GM18505 (cell line): Measurements from ENCODE around the gene CHTOP.

Experiments used
- ATAC-seq: cut with Tn5 transposase; IDR thresholded peaks from one replicate; pipeline ENCODE4 v1.9.1; 2021; ENCODE audit not compliant: unreplicated experiment
- POLR2A ChIP-seq: IDR thresholded peaks from 4 replicates; pipeline ENCODE4 v1.6.1; 2011; ENCODE audit warnings: borderline replicate concordance; ENCODE audit not compliant: insufficient read depth, insufficient read length; ENCODE audit errors: extremely low read depth

CHTOP gene

DNA sequence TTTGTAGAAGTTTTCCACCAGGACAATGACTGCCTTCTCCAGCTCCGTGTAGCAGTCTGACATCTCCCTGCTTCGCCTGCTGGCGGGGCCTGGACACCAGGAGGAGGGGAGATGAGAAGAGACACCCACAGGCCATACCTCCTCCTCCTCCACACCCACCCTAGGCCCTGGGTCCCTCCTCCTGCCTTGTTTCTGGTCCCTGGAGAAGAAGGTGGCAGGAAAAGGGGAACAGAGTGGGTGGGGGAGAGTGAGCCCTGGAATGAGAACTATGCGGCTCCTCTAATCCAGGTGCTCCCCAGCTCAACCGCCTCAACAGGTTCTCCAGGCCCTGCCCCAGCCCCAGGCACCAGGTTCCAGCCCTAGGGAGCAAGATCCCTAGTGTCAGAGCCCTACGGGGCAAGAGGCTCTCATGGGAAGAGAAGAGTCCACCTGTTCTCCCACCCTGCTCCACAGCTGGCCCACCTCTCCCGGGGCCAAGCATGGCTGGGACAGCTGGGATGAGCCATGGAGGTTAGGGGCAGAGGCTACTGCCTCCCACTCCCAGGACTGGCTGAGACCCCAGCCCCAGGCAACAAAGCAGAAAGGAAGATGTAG, 25.7 kb upstream of the CHTOP start:
- TF ChIP-seq POLR2A: no peak
- no peak for ATAC-seq

DNA sequence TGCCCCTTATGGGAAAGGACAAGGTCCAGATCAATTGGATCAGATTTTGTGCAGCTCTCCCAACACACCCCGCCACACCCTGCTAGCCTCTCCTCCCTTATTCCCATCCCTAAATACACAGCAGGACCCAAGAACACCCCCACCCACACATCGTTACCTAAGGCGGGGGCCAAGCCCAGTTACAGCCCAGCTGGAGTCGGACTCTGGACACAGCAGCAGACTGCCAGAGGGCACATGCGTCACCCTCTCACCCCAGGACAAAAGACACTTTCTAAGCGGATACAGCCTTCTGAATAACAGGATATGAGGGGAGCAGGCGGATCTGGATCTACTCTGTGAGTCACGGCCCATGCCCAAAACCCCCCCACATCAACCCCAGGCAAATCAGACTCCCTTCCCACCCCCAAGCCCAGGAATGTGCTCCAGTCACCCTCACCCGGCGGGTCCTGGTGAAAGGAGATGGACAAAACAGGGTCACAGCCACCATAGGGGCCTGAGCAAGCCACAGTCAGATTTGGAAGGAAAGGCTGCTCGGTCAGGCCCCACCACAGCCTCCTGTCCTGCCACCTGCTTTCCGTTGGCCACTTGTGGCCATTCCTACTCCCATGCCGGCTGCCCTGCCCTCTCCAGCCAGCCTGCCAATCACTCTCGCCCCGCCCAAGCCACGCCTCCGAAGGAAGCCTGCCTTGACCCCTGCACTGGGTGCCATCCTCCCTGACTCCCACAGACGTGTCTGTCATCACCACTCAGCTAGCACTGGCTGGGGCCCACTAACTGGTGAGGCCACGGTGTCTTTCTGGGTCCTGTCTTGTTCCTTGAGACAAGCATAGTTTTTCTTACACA, 24.9 kb upstream of the CHTOP start:
- no peak for ATAC-seq
- TF ChIP-seq POLR2A: no peak

GRCh38 chr1:153609585-153609907, 24.3 kb upstream of the CHTOP start:
- no peak for TF ChIP-seq POLR2A
- ATAC-seq: no peak

- ATAC-seq: no peak
These were observed 23.5 kb upstream of the CHTOP start for GRCh38 chr1:153610334-153610733.

GRCh38 chr1:153610811-153611301, 23.0 kb upstream of the CHTOP start:
- TF ChIP-seq POLR2A: no peak
- no peak for ATAC-seq

More at GRCh38 chr1:153610334-153610733, 23.5 kb upstream of the CHTOP start:
- TF ChIP-seq POLR2A: no peak

GRCh38 chr1:153611356-153611755, 22.5 kb upstream of the CHTOP start:
- no peak for TF ChIP-seq POLR2A
- no peak for ATAC-seq

- ATAC-seq: no peak
- TF ChIP-seq POLR2A: no peak
These were observed 21.6 kb upstream of the CHTOP start for GRCh38 chr1:153612111-153612754.

DNA sequence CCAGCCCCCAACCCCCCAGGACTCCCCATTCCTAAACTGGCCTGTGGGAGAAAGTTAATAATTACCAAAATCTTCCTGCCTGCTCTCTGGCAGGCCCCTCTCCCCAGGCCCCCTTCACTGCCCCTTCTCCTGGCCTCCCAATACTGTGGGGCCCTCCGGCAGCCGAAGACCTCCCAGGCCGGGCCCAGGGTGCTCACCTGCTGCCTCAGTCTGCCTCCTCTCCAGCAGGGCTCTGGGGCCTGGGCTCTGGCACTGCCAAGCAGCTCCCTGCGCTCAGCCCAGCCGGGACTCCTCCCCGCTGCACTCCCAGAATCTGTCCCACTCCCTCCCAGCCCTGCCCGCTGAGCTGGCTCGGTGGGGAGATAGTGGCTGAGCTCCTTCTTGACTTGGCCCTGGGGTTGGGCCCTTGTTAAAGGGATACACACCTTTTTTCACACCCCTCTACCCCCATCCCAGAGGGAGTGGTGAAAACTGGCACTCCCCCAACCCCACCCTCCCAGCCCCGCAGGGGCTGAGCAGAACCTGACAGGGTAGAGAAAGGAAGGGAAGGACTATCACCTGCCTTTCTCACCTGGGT, 21.0 kb upstream of the CHTOP start, which contains the start of gene S100A16:
Gene S100A16, minus strand, starts transcription at position 383 of the 577 bp plus-strand sequence. CDS start 4,986 bp downstream, outside the sequence.
- no peak for TF ChIP-seq POLR2A
- ATAC-seq: no peak

GRCh38 chr1:153613406-153613805, 20.5 kb upstream of the CHTOP start:
- ATAC-seq: no peak
- no peak for TF ChIP-seq POLR2A

DNA sequence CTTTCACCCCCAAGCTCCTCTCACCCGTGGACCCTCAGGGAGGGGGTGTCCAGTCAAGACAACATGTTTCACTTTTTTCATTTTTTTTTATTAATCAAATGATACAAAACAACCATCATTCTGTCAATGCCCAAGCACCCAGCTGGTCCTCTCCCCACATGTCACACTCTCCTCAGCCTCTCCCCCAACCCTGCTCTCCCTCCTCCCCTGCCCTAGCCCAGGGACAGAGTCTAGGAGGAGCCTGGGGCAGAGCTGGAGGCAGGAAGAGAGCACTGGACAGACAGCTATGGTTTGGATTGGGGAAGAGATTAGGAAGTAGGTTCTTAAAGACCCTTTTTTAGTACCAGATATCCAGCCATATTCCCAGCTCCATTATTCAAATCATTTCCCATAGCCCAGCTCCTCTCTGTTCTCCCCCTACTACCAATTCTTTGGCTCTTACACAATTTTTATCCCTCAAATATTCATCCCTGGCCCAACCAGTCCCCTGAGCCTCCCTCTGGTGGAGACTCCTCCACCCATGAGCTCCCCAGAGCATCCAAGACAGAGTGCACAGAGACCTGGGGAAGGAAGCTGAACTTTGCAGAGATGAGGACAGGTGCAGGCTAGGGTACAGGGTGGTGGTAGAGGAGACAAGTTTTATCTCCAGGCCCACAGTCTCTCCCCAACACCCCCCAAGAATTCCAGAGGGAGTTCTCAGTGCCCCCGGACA, 19.5 kb upstream of the CHTOP start:
- no peak for TF ChIP-seq POLR2A
- ATAC-seq: no peak

DNA sequence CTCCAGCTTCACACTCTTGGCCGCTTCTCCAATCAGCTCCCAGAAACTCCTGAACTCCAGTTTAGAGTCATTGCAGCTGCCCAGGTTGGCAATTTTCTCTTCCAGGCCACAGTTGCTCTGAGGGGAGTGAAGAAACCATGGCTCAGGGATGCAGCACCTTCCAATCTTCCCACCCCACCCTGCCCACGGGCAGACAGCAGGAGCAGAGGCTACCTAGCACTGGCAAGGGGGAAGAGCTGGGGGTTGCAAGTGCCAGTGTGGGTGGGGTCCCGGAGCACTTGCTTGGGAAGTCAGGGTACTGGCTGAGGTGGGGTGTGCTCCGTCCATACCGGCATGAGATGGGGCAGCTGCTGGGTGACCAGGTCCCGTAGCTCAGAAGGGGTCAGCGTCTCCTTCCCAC, 19.0 kb upstream of the CHTOP start:
- no peak for ATAC-seq
- TF ChIP-seq POLR2A: no peak

DNA sequence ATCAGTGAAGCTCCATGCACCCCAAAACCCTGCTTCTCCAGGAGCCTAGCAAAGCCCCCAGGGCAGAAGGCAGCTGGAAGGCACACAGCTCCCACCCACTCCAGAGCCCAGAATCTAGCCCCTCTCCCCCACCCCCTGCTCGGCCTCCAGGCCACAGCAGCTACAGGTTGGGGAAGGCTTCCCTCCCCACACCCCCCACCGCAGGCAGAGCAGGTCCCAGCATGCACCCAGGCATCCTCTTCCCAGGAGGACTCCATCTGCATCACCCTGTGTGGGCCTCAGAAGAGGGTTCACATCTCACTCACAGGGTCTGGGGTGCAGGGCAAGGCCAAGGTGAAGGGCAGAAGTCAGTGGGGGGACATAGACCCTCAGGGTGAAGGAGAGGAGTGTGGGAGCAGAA, 18.5 kb upstream of the CHTOP start:
- ATAC-seq: no peak
- TF ChIP-seq POLR2A: no peak
